GM10266 (cell line): ENCODE data around the gene GNA14.
"Not testable (repeated sequence)": the region's sequence is repeated elsewhere in the genome, so short reads cannot be mapped to it uniquely, and the experiment has no call there.

ENCODE experiments used
- DNase-seq: peaks from one replicate; pipeline ENCODE4 v3.0.0; 2012; ENCODE audit errors: extremely low spot score
- CTCF ChIP-seq: IDR thresholded peaks from 2 replicates; pipeline ENCODE4 v1.5.1; 2012; ENCODE audit warnings: mild to moderate bottlenecking, low read depth; ENCODE audit not compliant: control insufficient read depth, insufficient read depth; ENCODE audit errors: missing control alignments

GNA14 gene

DNA sequence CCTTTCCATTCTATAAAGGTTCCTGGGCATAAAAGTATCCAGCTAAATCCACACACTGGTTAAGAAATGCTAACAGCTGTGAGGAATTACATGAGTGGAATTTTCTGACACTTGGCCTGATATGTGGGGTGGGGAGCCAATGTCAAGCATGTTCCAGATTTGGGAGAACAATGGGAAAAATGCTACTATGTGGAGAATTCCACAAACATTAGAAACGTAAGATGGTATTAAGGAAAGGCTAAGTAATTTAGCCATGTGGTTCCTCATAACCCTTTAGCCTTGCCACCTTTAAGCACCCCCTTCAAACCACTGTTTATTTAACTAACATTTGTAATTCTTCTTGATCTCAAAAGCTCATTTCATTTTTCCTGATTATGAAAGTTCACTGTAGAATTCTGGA lies 149.2 kb downstream of the GNA14 start:
- DNase-seq = no peak
- TF ChIP-seq CTCF = no peak

DNA sequence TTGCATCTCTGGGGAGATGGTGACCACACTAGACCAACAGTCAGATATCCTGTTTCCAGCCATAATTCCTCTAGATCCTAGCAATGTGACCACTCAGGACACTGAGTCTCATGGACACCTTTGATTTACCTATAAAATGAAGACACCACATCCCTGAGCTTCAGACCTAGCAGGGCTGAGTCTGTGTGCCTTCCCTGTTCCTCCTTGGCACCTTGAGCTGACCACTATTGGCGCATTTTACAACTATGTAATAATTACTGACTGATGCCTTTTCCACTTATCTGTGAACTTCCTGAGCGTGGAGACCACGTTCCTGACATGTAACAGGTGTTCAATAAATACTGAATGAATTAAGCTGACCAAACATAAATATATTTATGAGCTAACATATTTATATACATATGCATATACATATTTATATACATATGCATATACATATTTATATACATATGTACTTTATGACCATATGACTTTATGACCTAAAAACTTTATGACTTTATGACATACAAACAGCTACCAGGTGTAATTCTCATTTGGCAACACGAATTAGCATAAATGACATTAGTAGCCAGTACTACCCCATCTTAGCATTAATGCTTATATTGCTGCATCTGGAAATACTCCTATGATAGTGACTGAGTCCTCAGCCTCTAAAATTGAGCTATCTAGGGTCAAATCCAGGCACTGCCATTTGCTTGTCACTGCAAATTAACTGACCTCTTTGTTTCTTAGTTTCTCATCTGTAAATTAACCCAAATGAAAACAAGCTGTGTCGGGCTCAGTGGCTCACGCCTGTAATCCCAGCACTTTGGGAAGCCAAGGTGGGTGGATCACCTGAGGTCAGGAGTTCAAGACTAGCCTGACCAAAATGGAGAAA lies 150.6 kb downstream of the GNA14 start:
- no peak for DNase-seq
- TF ChIP-seq CTCF = no peak

DNA sequence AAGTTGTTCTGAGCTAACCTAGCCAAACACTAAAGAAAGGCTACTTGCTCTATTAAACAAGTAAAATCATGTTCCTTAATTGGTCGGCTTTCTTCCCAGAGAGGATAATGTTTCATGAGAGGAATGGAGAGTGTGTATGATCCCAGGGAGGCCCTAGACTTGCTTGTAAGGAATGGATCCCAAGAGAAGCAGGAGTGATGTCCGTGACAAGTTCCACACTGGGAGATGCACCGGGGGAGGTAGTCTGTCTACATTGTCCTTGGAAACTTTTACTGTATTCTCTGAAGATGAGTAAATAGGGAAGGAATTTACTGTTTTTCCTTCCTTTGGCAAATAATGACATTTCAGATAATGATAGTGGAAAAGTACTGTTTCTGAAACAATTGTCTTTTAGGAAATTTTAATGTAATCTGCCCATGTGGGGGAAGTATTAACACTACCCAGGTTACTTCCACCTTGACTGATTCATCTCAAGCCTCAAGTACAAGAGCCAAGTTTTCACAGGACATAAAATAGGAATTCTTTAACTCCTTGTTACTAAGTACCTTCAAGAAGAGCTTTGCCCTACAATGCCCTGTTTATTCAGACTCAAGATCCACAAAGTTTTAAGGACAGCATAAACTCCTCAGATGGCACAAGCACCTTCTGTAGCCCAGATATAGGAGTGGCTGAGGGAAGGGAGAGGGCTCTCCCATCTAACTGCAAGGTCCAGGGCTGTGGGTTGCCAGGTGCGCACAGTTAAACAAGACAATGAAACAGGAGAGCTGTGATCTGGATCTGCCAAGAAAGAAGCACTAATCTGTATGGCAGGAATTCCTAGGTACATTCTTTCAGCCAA lies 152.1 kb downstream of the GNA14 start:
- DNase-seq = no peak

GRCh38 chr9:77490279-77490678 lies 157.8 kb downstream of the GNA14 start:
- DNase-seq = not testable (repeated sequence)

More for the DNA sequence above, 152.1 kb downstream of the GNA14 start:
- TF ChIP-seq CTCF = no peak

GRCh38 chr9:77489405-77490163 lies 158.5 kb downstream of the GNA14 start:
- not testable (repeated sequence) for DNase-seq

DNA sequence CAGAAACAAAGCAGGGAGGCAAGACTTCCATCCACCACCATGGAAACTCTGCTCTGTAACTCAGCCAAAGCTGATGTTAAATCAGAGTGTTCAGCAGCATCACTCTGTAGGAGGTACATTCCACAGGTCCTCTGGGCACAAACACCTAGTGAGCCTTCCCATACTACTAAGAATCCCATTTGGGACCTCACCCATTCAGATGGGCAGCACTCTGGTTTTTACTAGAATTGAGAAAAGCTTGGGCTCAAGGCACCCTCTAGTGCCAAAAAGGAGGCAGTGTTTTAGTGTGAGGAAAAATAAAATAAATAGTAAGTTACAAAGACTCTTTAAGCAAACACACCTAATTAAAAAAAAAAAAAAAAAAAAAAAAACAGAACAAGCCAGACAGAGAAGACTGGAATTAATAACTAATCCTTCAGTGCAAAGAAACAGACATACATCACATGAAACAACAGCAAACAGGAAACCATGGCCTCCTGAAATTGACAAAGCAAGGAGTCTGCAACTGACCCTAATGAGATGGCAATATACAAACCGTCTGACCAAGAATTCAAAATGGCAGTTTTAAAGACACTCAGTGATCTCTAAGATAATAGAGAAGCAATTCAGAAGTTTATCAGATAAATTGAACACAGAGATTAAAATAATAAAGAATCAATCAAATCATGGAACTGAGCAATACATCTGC lies 159.5 kb downstream of the GNA14 start:
- peak; percentile 24 for TF ChIP-seq CTCF
- peak; percentile 24 for DNase-seq

DNA sequence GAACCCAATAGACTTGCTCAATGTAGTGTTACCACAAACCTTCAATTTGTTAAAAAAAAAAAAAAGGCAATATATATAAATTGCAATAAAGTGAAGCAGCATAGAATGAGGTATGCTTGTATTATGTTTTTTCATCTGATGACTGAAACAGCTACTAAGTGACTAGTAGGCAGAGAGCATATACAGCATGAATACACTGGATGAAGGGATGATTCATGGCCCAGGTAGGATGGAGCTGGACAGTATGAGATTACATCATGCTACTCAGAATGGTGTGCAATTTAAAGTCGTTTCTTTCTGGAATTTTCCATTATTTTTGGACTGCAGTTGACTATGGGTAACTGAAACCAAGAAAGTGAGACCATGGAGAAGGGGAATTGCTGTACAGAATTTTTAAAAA lies 161.2 kb downstream of the GNA14 start:
- TF ChIP-seq CTCF = no peak
- DNase-seq = no peak
